Measurements from ENCODE around the gene COL15A1.

DNA sequence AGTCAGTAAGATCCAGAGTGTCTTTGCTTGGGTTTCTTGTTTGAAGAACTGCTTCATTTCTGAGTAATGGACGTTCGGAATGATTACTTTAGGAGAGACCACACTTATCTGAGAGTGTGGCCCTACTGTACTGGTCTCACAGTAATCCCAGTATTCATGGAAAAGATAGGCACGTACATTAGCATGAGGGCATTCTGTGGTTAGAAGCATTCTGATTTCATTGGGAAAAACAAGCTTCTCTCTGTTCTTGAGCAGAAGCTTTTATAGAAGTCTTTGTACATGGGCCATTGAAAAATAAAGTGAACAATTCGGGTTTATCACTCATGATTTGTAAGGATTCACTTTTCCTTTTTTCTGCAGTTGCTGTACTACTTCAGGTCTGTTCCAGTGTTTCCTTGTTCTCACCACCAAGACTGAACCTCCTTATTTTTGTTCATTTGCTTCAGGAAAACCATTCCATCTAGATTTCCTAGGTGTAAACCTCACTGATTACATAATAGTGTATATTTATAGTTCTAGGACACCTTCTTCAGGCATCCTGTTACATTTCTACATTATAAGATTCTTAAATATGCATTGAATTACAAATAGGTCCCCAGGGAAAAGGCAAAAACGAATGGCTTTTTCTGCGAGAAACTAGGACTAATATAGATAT is 171.3 kb downstream of the COL15A1 start:
- no peak for TF ChIP-seq ZNF274 (IDR thresholded peaks at IDR 0.05; ENCODE audit: low read depth, low read length)
- no peak for TF ChIP-seq YY1 (IDR thresholded peaks at IDR 0.05; ENCODE audit: insufficient read depth, insufficient read length)
